PC-9 (cell line): Measurements from ENCODE around the gene MAP4.
"Not testable (repeated sequence)": the region's sequence is repeated elsewhere in the genome, so short reads cannot be mapped to it uniquely, and the experiment has no call there.

Source experiments
- EZH2 ChIP-seq: fragments of 200-600 bp; sonication (generic); IDR thresholded peaks from 2 replicates; pipeline ENCODE4 v1.8.0; 2017; ENCODE audit warnings: antibody characterized with exemption, low read depth
- TF ChIP-seq, protein P1 (sequence below): fragments of 200-600 bp; sonication (generic); conservative IDR thresholded peaks from 2 replicates; pipeline ENCODE4 v1.6.1; 2017; ENCODE audit warnings: mixed run types, antibody characterized with exemption, mild to moderate bottlenecking, moderate library complexity

DNA sequence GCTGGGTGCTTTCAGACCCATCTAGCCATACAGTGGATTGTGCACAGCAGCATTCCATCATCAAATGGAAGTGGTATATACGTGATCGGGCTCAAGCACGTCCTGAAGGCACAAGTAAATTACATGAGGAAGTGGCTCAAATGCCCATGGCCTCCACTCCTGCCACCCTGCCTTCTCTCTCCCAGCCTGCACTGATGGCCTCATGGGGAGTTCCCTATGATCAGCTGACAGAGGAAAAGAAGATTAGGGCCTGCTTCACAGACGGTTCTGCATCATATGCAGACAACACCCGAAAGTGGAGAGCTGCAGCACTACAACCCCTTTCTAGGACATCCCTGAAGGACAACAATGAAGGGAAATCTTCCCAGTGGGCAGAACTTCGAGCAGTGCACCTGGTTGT is 8.2 kb downstream of the MAP4 start:
- TF ChIP-seq, protein P1, sequence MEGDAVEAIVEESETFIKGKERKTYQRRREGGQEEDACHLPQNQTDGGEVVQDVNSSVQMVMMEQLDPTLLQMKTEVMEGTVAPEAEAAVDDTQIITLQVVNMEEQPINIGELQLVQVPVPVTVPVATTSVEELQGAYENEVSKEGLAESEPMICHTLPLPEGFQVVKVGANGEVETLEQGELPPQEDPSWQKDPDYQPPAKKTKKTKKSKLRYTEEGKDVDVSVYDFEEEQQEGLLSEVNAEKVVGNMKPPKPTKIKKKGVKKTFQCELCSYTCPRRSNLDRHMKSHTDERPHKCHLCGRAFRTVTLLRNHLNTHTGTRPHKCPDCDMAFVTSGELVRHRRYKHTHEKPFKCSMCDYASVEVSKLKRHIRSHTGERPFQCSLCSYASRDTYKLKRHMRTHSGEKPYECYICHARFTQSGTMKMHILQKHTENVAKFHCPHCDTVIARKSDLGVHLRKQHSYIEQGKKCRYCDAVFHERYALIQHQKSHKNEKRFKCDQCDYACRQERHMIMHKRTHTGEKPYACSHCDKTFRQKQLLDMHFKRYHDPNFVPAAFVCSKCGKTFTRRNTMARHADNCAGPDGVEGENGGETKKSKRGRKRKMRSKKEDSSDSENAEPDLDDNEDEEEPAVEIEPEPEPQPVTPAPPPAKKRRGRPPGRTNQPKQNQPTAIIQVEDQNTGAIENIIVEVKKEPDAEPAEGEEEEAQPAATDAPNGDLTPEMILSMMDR: not testable (repeated sequence)
- not testable (repeated sequence) for TF ChIP-seq EZH2
